ENCODE measurements around the gene TTC19.

TTC19 gene

GRCh38 chr17:15998031-15998562 is 1.5 kb upstream of the TTC19 start:
- no peak for TF ChIP-seq ZNF274 (IDR thresholded peaks at IDR 0.05; ENCODE audit: low read depth, low read length)
- H3K4me3 ChIP-seq (ENCODE audit: low read length): no peak overlapping the region

- peak overlapping the region; percentile 89 for H3K4me3 ChIP-seq (ENCODE audit: low read length)
- no peak for TF ChIP-seq ZNF274 (IDR thresholded peaks at IDR 0.05; ENCODE audit: low read depth, low read length)
Measured at GRCh38 chr17:15999974-16000827, 577 bp downstream of the TTC19 start.

- TF ChIP-seq ZNF274 (IDR thresholded peaks at IDR 0.05; ENCODE audit: low read depth, low read length): no peak
- H3K4me3 ChIP-seq (ENCODE audit: low read length): peak overlapping the region; percentile 89
Measured at GRCh38 chr17:16001226-16001897, 1.7 kb downstream of the TTC19 start.

- no peak for TF ChIP-seq ZNF274 (IDR thresholded peaks at IDR 0.05; ENCODE audit: low read depth, low read length)
- no peak overlapping the region for H3K4me3 ChIP-seq (ENCODE audit: low read length)
Measured at GRCh38 chr17:16002708-16003260, 3.2 kb downstream of the TTC19 start.

GRCh38 chr17:16003841-16004240 is 4.2 kb downstream of the TTC19 start:
- no peak overlapping the region for H3K4me3 ChIP-seq (ENCODE audit: low read length)
- no peak for TF ChIP-seq ZNF274 (IDR thresholded peaks at IDR 0.05; ENCODE audit: low read depth, low read length)

- no peak for TF ChIP-seq ZNF274 (IDR thresholded peaks at IDR 0.05; ENCODE audit: low read depth, low read length)
- H3K4me3 ChIP-seq (ENCODE audit: low read length): no peak overlapping the region
Measured at GRCh38 chr17:16005636-16006035, 6.0 kb downstream of the TTC19 start.

- no peak for TF ChIP-seq ZNF274 (IDR thresholded peaks at IDR 0.05; ENCODE audit: low read depth, low read length)
- no peak overlapping the region for H3K4me3 ChIP-seq (ENCODE audit: low read length)
Measured at GRCh38 chr17:16007439-16007838, 7.8 kb downstream of the TTC19 start.

- TF ChIP-seq ZNF274 (IDR thresholded peaks at IDR 0.05; ENCODE audit: low read depth, low read length): no peak
- H3K4me3 ChIP-seq (ENCODE audit: low read length): no peak overlapping the region
Measured at GRCh38 chr17:16013943-16014407, 14.4 kb downstream of the TTC19 start.

GRCh38 chr17:16019347-16019746 is 19.7 kb downstream of the TTC19 start:
- TF ChIP-seq ZNF274 (IDR thresholded peaks at IDR 0.05; ENCODE audit: low read depth, low read length): no peak
- H3K4me3 ChIP-seq (ENCODE audit: low read length): no peak overlapping the region

- TF ChIP-seq ZNF274 (IDR thresholded peaks at IDR 0.05; ENCODE audit: low read depth, low read length): no peak
Measured at GRCh38 chr17:16023881-16024280, 24.3 kb downstream of the TTC19 start.

GRCh38 chr17:16025202-16025601 is 25.6 kb downstream of the TTC19 start:
- no peak overlapping the region for H3K4me3 ChIP-seq (ENCODE audit: low read length)
- TF ChIP-seq ZNF274 (IDR thresholded peaks at IDR 0.05; ENCODE audit: low read depth, low read length): no peak

More at GRCh38 chr17:16023881-16024280, 24.3 kb downstream of the TTC19 start:
- no peak overlapping the region for H3K4me3 ChIP-seq (ENCODE audit: low read length)

GRCh38 chr17:16026895-16027294 is 27.3 kb downstream of the TTC19 start:
- no peak overlapping the region for H3K4me3 ChIP-seq (ENCODE audit: low read length)
- no peak for TF ChIP-seq ZNF274 (IDR thresholded peaks at IDR 0.05; ENCODE audit: low read depth, low read length)

- no peak overlapping the region for H3K4me3 ChIP-seq (ENCODE audit: low read length)
- TF ChIP-seq ZNF274 (IDR thresholded peaks at IDR 0.05; ENCODE audit: low read depth, low read length): no peak
Measured at GRCh38 chr17:16027708-16028584, 28.3 kb downstream of the TTC19 start.

All from GM08714 (cell line).